ENCODE results near the gene RPL27A. TPM values are rescaled to one million over a fixed set of nuclear protein-coding genes. Genes with fewer than 3 reads are reported as not detected.

Gene RPL27A
- total RNA-seq, 1 donor from 2014 or later = 1,860 TPM

DNA sequence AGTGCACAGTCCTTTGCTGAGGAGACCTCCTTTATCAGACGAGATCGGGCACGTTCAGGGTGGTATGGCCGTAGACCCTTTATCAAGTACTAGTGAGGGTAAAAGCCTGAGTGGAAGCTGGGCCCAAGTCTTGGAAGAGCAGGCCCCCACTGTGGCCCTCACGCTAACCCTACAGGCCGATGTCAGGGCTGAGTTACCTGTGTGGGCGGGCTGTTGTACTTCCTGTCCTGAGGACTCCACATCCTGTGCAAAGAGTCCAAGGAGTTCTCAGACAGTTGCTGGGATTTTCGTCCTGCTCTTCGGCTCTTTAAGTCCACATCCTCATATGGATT is 34.9 kb downstream of the RPL27A start:
- Histone ChIP-seq H3K27me3 (ENCODE audit: control insufficient read depth in 3 of 3, insufficient read depth in 3 of 3, low read length in 3 of 3) (no peaks in the 10 kb centered on the region), H3K4me1 (ENCODE audit: control insufficient read depth in 3 of 3, insufficient read depth in 3 of 3, low read length in 3 of 3) (peaks cover 81 to 90% (median 87%) of the 10 kb centered on the region in 3 donors), H3K9me3 (ENCODE audit: control insufficient read depth in 3 of 3, low read length in 3 of 3) (no peaks in the 10 kb centered on the region), H3K36me3 (ENCODE audit: control insufficient read depth in 3 of 3, insufficient read depth in 3 of 3, low read length in 3 of 3) (peaks cover 0 to 16% (median 1%) of the 10 kb centered on the region in 3 donors), H3K4me3 (ENCODE audit: low read length in 3 of 3) (peak overlapping the region in 2 of 3 donors; percentile 25 to 41), H3K9ac (ENCODE audit: low read depth in 1 of 3, low read length in 3 of 3) (peak overlapping the region; percentile 17 to 60 (median 30)), H3K27ac (ENCODE audit: low read depth, low read length) (peak overlapping the region; percentile 69)

DNA sequence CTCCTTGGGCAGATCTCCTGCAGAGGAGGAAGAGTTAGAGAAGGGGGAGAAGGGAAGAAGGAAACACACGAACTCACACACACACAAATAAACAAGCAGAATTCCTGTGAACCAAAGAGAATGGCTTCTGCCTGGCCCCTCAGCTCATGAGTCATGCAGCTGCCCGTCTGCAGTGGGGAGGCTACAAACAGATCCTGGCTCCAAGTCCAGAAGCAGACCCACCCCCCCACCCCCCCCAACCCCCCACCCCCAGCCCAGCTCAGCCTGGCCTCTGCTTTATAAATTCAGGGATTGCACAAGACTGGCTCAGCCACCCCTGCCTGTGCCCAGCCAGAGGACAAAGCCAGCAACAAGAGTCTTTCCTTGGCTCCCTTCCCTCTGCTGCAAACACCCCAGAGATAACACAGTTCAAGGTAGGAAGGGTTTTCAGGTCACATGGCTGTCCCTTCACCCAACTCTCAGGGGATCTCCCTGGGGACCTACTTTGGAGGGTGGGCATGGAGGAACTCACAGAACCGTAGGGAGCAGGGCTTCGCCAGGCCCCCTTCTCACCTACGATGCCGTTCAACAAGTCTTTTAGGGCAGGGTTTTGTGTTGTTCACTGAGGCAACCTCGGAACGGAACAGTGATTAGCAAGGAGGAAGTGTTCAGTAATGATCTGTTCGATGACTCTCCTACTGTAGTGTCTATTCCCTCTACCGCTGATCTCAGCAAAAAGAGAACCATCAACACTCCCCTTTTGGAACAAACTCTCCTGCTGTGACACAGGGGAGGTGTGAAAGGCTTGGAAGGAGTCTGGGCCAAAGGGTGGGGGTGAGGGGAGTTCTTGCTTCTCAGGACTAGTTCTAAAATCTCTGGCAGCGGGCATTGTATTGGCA is 35.5 kb downstream of the RPL27A start:
- peaks cover 83 to 93% (median 92%) of the 10 kb centered on the region in 3 donors for H3K4me1 ChIP-seq (ENCODE audit: control insufficient read depth in 3 of 3, insufficient read depth in 3 of 3, low read length in 3 of 3)
- peak overlapping the region; percentile 82 for H3K27ac ChIP-seq (ENCODE audit: low read depth, low read length)
- peak overlapping the region; percentile 9 to 47 (median 29) for H3K4me3 ChIP-seq (ENCODE audit: low read length in 3 of 3)
- no peaks in the 10 kb centered on the region for H3K9me3 ChIP-seq (ENCODE audit: control insufficient read depth in 3 of 3, low read length in 3 of 3)
- no peaks in the 10 kb centered on the region for H3K27me3 ChIP-seq (ENCODE audit: control insufficient read depth in 3 of 3, insufficient read depth in 3 of 3, low read length in 3 of 3)
- peaks cover 0 to 11% (median 0%) of the 10 kb centered on the region in 3 donors for H3K36me3 ChIP-seq (ENCODE audit: control insufficient read depth in 3 of 3, insufficient read depth in 3 of 3, low read length in 3 of 3)
- H3K9ac ChIP-seq (ENCODE audit: low read depth in 1 of 3, low read length in 3 of 3) = peak overlapping the region; percentile 41 to 65 (median 60)

DNA sequence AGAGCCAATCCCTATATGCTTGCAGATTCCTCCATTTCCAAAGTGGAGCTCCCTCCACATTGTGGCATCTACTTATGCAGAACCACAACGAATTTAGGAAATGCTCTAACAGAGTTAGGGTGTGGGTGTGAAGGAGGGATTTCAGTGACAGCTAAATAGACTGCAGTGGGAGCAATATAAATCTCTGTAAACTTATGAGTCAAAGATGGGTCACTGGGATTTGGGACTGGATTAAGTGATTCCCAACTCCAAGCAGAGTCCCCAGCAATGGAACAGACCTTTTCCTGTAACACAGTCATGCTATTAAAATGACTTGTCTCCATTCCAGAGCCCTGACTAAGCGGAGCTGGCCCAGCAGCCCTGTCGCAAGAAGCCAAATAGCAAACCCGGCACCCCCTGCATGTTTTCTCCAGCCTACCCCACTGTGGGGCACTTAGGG is 36.6 kb downstream of the RPL27A start:
- Histone ChIP-seq H3K27ac (ENCODE audit: low read depth, low read length) (peak overlapping the region; percentile 82), H3K36me3 (ENCODE audit: control insufficient read depth in 3 of 3, insufficient read depth in 3 of 3, low read length in 3 of 3) (peaks cover 0 to 9% (median 0%) of the 10 kb centered on the region in 3 donors), H3K9ac (ENCODE audit: low read depth in 1 of 3, low read length in 3 of 3) (peak overlapping the region; percentile 41 to 62 (median 51)), H3K4me3 (ENCODE audit: low read length in 3 of 3) (peak overlapping the region in 2 of 3 donors; percentile 9 to 23), H3K4me1 (ENCODE audit: control insufficient read depth in 3 of 3, insufficient read depth in 3 of 3, low read length in 3 of 3) (peaks cover 80 to 91% (median 89%) of the 10 kb centered on the region in 3 donors), H3K27me3 (ENCODE audit: control insufficient read depth in 3 of 3, insufficient read depth in 3 of 3, low read length in 3 of 3) (no peaks in the 10 kb centered on the region), H3K9me3 (ENCODE audit: control insufficient read depth in 3 of 3, low read length in 3 of 3) (no peaks in the 10 kb centered on the region)

DNA sequence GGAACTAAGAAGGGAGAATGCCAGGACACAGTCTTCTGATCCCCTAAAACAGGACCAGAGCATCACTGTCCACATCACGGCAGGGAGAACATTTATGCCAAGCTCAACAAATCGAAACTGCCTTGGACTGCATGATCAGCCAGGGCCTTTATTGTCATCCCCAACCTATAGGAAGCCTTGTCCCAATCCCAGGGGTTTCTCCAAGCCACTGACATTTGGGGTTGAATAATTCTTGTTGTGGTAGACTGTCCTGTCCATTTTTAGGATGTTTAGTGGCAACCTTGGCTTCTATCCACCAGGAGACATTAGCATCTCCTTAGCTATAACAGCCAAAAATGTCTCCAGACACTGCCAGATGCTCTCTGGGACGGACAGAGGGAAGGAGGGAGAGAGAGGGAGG is 37.1 kb downstream of the RPL27A start:
- H3K9ac ChIP-seq (ENCODE audit: low read depth in 1 of 3, low read length in 3 of 3) = peak overlapping the region in 2 of 3 donors; percentile 2 to 62
- H3K4me1 ChIP-seq (ENCODE audit: control insufficient read depth in 3 of 3, insufficient read depth in 3 of 3, low read length in 3 of 3) = peaks cover 75 to 86% (median 85%) of the 10 kb centered on the region in 3 donors
- H3K36me3 ChIP-seq (ENCODE audit: control insufficient read depth in 3 of 3, insufficient read depth in 3 of 3, low read length in 3 of 3) = peaks cover 0 to 10% (median 0%) of the 10 kb centered on the region in 3 donors

DNA sequence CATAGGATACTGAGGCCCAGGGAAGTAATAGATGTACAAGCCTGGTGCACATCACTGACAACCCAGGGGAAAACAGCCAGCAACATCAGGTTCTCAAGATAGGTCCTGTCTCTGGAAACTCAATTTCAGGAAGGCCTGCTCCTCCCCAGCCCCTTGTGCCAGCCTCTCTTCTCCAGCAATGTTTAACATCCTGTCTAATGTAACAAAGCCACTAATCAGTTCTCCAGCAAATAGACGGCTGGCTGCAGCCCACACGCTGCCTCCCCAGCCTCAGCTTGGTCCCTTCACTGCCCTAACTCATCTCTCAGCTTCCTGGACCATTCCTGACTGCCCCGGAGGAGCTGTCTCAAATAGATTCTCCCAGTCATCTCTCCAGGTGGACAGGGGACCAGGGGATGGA is 37.8 kb downstream of the RPL27A start:
- Histone ChIP-seq H3K4me1 (ENCODE audit: control insufficient read depth in 3 of 3, insufficient read depth in 3 of 3, low read length in 3 of 3) (peaks cover 69 to 79% (median 78%) of the 10 kb centered on the region in 3 donors), H3K9ac (ENCODE audit: low read depth in 1 of 3, low read length in 3 of 3) (no peak overlapping the region)

More for the DNA sequence above, 37.1 kb downstream of the RPL27A start:
- peak overlapping the region; percentile 82 for H3K27ac ChIP-seq (ENCODE audit: low read depth, low read length)
- H3K4me3 ChIP-seq (ENCODE audit: low read length in 3 of 3) = peak overlapping the region in 1 of 3 donors; percentile 23
- no peaks in the 10 kb centered on the region for H3K9me3 ChIP-seq (ENCODE audit: control insufficient read depth in 3 of 3, low read length in 3 of 3)
- no peaks in the 10 kb centered on the region for H3K27me3 ChIP-seq (ENCODE audit: control insufficient read depth in 3 of 3, insufficient read depth in 3 of 3, low read length in 3 of 3)

DNA sequence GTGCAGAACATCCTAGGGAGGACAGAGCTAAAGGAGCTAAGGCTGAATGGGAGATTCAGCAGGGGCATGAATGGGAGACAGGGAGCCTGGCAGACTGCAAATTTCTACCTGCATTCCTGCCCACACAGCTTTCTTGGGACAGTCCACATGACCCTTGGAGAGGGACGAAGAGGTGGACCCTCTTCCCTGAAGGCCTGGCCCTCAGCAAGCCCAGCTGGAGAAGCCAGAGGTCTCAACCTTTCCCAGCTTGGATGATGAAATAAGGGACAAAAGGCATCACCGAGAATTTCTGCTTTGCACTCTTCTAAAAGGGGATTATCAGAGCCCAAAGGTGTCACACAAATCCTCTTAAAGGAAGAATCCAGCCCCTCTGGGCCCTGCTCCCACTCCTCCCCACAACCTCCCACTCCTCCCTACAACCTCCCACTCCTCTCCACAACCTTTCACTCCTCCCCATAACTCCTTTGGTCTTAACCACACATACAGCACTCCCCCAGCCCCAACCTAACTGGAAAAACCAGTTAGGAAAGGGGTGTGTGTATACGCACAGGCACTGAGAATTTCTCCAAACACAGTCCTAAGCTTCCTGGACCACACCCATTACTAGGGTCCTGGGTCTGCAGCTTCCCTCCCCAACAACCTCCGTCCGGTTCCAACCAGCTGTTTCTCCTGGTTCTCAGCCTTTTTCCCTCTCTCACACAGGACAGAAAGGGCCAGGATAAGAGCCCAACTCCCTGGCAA is 38.4 kb downstream of the RPL27A start:
- Histone ChIP-seq H3K27me3 (ENCODE audit: control insufficient read depth in 3 of 3, insufficient read depth in 3 of 3, low read length in 3 of 3) (no peaks in the 10 kb centered on the region), H3K4me3 (ENCODE audit: low read length in 3 of 3) (no peak overlapping the region), H3K9ac (ENCODE audit: low read depth in 1 of 3, low read length in 3 of 3) (peak overlapping the region in 1 of 3 donors; percentile 3), H3K4me1 (ENCODE audit: control insufficient read depth in 3 of 3, insufficient read depth in 3 of 3, low read length in 3 of 3) (peaks cover 62 to 72% (median 71%) of the 10 kb centered on the region in 3 donors), H3K27ac (ENCODE audit: low read depth, low read length) (peak overlapping the region; percentile 82), H3K9me3 (ENCODE audit: control insufficient read depth in 3 of 3, low read length in 3 of 3) (no peaks in the 10 kb centered on the region), H3K36me3 (ENCODE audit: control insufficient read depth in 3 of 3, insufficient read depth in 3 of 3, low read length in 3 of 3) (peaks cover 0 to 19% (median 3%) of the 10 kb centered on the region in 3 donors)

More for the DNA sequence above, 37.8 kb downstream of the RPL27A start:
- Histone ChIP-seq H3K9me3 (ENCODE audit: control insufficient read depth in 3 of 3, low read length in 3 of 3) (no peaks in the 10 kb centered on the region), H3K27ac (ENCODE audit: low read depth, low read length) (peak overlapping the region; percentile 82), H3K4me3 (ENCODE audit: low read length in 3 of 3) (no peak overlapping the region), H3K36me3 (ENCODE audit: control insufficient read depth in 3 of 3, insufficient read depth in 3 of 3, low read length in 3 of 3) (peaks cover 0 to 13% (median 0%) of the 10 kb centered on the region in 3 donors), H3K27me3 (ENCODE audit: control insufficient read depth in 3 of 3, insufficient read depth in 3 of 3, low read length in 3 of 3) (no peaks in the 10 kb centered on the region)

DNA sequence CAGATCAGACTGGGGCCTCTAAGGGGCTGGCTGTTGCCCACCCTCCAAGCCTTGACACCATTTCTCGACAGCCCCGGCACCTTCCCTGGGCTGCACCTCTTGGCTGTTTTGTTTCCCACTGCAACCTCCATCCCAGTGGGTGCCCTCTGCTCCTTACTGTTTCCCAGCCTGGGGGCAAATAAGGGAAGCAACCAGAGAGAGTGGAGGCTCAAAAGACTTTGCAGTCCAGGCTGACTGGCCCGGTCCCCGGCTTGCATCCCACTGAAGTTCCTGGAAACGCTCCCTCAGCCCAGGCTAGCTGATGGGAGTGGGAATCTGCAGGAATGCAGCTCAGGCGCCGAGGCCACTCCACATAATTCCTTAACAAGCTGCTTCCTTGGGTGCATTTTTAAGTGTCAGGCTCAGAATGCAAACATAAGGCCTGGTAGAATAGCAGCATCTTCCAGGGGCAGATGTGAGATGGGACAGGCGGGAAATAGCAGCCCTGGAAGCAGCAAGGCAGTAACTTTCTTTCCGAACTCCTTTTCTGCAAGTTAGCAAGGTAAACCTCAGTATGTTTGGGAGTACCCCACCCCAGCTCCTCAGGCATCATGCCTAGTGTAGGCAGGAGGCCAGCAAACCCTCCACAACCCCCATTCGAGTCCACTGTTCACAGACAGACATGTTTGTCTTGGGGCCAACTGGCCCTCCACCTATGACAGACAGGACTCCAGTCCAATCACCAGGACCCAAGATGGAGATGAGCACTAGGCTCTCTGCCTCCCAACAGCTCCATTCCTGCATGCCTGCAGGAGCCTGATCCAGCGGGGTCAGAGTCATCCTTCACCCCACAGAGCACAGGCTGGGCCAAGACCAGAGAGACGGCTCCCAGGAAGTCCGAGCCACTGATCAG is 39.3 kb downstream of the RPL27A start:
- peaks cover 58 to 71% (median 68%) of the 10 kb centered on the region in 3 donors for H3K4me1 ChIP-seq (ENCODE audit: control insufficient read depth in 3 of 3, insufficient read depth in 3 of 3, low read length in 3 of 3)
- no peaks in the 10 kb centered on the region for H3K27me3 ChIP-seq (ENCODE audit: control insufficient read depth in 3 of 3, insufficient read depth in 3 of 3, low read length in 3 of 3)
- peak overlapping the region; percentile 82 for H3K27ac ChIP-seq (ENCODE audit: low read depth, low read length)
- peak overlapping the region in 1 of 3 donors; percentile 50 for H3K9ac ChIP-seq (ENCODE audit: low read depth in 1 of 3, low read length in 3 of 3)
- H3K4me3 ChIP-seq (ENCODE audit: low read length in 3 of 3) = no peak overlapping the region
- H3K9me3 ChIP-seq (ENCODE audit: control insufficient read depth in 3 of 3, low read length in 3 of 3) = no peaks in the 10 kb centered on the region
- H3K36me3 ChIP-seq (ENCODE audit: control insufficient read depth in 3 of 3, insufficient read depth in 3 of 3, low read length in 3 of 3) = peaks cover 0 to 18% (median 3%) of the 10 kb centered on the region in 3 donors

DNA sequence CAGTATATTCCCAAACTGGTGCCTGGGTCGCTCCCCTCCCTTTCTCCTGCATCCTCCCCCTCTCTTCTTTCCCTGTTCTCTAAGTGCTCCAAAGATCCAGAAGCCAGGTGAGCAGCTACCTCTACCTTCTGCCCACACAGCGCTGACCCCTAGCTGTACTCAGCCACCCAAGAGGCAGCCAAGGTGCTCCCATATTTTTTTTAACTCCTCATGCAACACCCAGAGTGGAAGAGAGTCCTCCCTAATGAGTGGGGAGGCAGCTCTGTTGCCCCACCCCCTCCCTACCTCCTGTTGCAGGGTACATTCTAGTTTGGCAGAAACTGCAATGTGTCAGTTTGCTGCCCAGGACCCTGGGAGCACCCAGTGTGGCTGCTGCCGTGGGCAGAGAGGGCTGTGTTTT is 40.2 kb downstream of the RPL27A start:
- Histone ChIP-seq H3K4me3 (ENCODE audit: low read length in 3 of 3) (no peak overlapping the region), H3K4me1 (ENCODE audit: control insufficient read depth in 3 of 3, insufficient read depth in 3 of 3, low read length in 3 of 3) (peaks cover 48 to 63% (median 62%) of the 10 kb centered on the region in 3 donors), H3K36me3 (ENCODE audit: control insufficient read depth in 3 of 3, insufficient read depth in 3 of 3, low read length in 3 of 3) (peaks cover 0 to 13% (median 3%) of the 10 kb centered on the region in 3 donors), H3K27me3 (ENCODE audit: control insufficient read depth in 3 of 3, insufficient read depth in 3 of 3, low read length in 3 of 3) (no peaks in the 10 kb centered on the region), H3K9ac (ENCODE audit: low read depth in 1 of 3, low read length in 3 of 3) (peak overlapping the region in 1 of 3 donors; percentile 16), H3K27ac (ENCODE audit: low read depth, low read length) (peak overlapping the region; percentile 82), H3K9me3 (ENCODE audit: control insufficient read depth in 3 of 3, low read length in 3 of 3) (no peaks in the 10 kb centered on the region)

DNA sequence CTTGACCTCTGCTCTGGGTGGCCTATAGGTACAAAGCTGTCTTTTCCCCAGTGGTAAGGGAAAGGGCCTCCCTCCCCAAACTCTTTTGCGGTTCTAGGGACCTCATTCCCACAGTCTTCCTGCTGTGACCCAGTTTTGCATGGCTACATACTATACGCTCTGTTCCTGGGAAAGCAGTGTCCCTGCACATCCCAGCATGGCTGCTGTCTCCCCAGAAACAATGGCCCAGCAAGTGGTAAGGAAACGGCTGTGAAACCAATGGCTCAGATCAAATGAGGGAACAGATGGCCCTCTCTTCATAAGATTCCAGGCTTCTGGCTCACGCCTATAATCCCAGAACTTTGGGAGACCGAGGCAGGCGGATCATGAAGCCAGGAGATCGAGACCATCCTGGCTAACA is 41.1 kb downstream of the RPL27A start:
- Histone ChIP-seq H3K9me3 (ENCODE audit: control insufficient read depth in 3 of 3, low read length in 3 of 3) (no peaks in the 10 kb centered on the region), H3K4me1 (ENCODE audit: control insufficient read depth in 3 of 3, insufficient read depth in 3 of 3, low read length in 3 of 3) (peaks cover 40 to 59% (median 57%) of the 10 kb centered on the region in 3 donors), H3K27ac (ENCODE audit: low read depth, low read length) (peak overlapping the region; percentile 82), H3K36me3 (ENCODE audit: control insufficient read depth in 3 of 3, insufficient read depth in 3 of 3, low read length in 3 of 3) (peaks cover 0 to 13% (median 3%) of the 10 kb centered on the region in 3 donors), H3K9ac (ENCODE audit: low read depth in 1 of 3, low read length in 3 of 3) (no peak overlapping the region), H3K27me3 (ENCODE audit: control insufficient read depth in 3 of 3, insufficient read depth in 3 of 3, low read length in 3 of 3) (no peaks in the 10 kb centered on the region), H3K4me3 (ENCODE audit: low read length in 3 of 3) (no peak overlapping the region)

All from skeletal muscle tissue (tissue), 4 donors.